Measurements from ENCODE around the gene CFAP58.

Gene CFAP58

GRCh38 chr10:104350127-104350635 lies 3.5 kb upstream of the CFAP58 start:
- H3K4me3 ChIP-seq (ENCODE audit: low read depth, low read length): no peak overlapping the region
- DNase-seq (ENCODE audit: low read depth): no peak
- TF ChIP-seq, protein P1, sequence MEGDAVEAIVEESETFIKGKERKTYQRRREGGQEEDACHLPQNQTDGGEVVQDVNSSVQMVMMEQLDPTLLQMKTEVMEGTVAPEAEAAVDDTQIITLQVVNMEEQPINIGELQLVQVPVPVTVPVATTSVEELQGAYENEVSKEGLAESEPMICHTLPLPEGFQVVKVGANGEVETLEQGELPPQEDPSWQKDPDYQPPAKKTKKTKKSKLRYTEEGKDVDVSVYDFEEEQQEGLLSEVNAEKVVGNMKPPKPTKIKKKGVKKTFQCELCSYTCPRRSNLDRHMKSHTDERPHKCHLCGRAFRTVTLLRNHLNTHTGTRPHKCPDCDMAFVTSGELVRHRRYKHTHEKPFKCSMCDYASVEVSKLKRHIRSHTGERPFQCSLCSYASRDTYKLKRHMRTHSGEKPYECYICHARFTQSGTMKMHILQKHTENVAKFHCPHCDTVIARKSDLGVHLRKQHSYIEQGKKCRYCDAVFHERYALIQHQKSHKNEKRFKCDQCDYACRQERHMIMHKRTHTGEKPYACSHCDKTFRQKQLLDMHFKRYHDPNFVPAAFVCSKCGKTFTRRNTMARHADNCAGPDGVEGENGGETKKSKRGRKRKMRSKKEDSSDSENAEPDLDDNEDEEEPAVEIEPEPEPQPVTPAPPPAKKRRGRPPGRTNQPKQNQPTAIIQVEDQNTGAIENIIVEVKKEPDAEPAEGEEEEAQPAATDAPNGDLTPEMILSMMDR (IDR thresholded peaks at IDR 0.05; ENCODE audit: control insufficient read depth, extremely low read depth, insufficient read depth): peak; percentile 73

GRCh38 chr10:104351061-104351702 lies 2.5 kb upstream of the CFAP58 start:
- H3K4me3 ChIP-seq (ENCODE audit: low read depth, low read length): no peak overlapping the region
- no peak for DNase-seq (ENCODE audit: low read depth)
- TF ChIP-seq, protein P1 (IDR thresholded peaks at IDR 0.05; ENCODE audit: control insufficient read depth, extremely low read depth, insufficient read depth): no peak

DNA sequence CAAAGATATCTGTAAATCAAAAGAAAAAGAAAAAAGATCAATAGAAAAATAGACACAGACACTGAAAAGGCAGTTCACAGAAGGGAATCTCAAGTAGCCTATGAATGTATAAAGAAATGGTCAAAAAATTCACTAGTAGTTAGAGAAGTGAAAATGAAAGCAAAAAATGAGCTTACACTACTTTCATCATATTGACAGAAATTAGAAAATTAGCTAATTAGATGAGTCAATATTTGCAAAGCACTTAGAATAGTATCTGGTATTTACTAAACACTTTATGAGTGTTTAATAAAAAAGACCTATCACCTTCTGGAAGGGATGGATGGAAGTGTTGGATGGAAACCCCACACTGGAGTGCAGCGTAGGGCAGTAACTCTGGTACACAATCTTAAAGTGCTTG lies 1.7 kb upstream of the CFAP58 start:
- DNase-seq (ENCODE audit: low read depth): no peak
- TF ChIP-seq, protein P1 (IDR thresholded peaks at IDR 0.05; ENCODE audit: control insufficient read depth, extremely low read depth, insufficient read depth): no peak
- no peak overlapping the region for H3K4me3 ChIP-seq (ENCODE audit: low read depth, low read length)

DNA sequence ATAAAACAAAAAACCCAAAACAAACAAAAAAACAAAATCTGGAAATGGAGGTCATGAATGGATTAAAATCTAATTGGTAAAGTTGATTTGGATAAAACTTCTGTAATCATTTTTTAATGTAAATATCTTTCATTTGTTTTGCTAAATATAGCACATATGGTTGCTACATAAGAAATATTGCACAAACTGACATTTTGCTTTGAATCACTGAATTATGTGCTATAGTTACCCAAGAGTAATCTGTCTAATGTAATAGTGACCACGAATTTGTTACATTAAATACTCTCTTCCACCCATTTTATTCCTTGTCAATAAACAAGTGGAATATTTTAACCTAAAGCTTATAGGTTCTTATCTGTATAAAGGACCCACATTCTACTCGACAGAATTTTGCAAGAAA lies 6.2 kb downstream of the CFAP58 start:
- DNase-seq (ENCODE audit: low read depth): no peak
- TF ChIP-seq, protein P1 (IDR thresholded peaks at IDR 0.05; ENCODE audit: control insufficient read depth, extremely low read depth, insufficient read depth): no peak

GRCh38 chr10:104367904-104368303 lies 14.3 kb downstream of the CFAP58 start:
- DNase-seq (ENCODE audit: low read depth): no peak
- TF ChIP-seq, protein P1 (IDR thresholded peaks at IDR 0.05; ENCODE audit: control insufficient read depth, extremely low read depth, insufficient read depth): no peak
- no peak overlapping the region for H3K4me3 ChIP-seq (ENCODE audit: low read depth, low read length)

More for the DNA sequence above, 6.2 kb downstream of the CFAP58 start:
- H3K4me3 ChIP-seq (ENCODE audit: low read depth, low read length): no peak overlapping the region

- no peak overlapping the region for H3K4me3 ChIP-seq (ENCODE audit: low read depth, low read length)
- peak; percentile 83 for DNase-seq (ENCODE audit: low read depth)
- TF ChIP-seq, protein P1 (IDR thresholded peaks at IDR 0.05; ENCODE audit: control insufficient read depth, extremely low read depth, insufficient read depth): peak; percentile 15; the same call in 1 of the 2 replicates
Measured at GRCh38 chr10:104368381-104368780, 14.7 kb downstream of the CFAP58 start.

DNA sequence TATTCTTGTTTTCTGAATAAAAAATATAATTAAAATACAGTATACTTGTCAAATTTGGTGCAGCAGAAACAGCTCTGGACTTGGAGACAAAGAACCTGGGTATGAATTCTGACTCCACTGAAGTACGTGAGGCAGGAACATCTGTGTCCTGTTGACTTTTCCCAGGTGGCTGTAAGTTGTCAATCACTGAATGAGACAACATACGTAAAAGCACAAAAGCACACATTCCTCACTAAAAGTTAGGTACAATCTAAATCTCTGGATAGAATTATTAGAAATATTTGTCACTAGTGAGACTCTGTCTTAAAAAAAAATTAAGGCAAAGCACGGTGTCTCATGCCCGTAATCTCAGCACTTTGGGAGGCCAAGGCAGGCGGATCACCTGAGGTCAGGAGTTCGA lies 18.1 kb downstream of the CFAP58 start:
- TF ChIP-seq, protein P1 (IDR thresholded peaks at IDR 0.05; ENCODE audit: control insufficient read depth, extremely low read depth, insufficient read depth): no peak
- no peak for DNase-seq (ENCODE audit: low read depth)
- no peak overlapping the region for H3K4me3 ChIP-seq (ENCODE audit: low read depth, low read length)
